Erythroblast (primary cell): Measurements from ENCODE around the gene CHST15.

Experiments used
- GATA1 ChIP-seq: IDR thresholded peaks from 2 replicates; pipeline ENCODE4 v1.6.1; 2011; ENCODE audit warnings: low read depth, mild to moderate bottlenecking, control low read depth, low read length, moderate library complexity
- POLR2A ChIP-seq: IDR thresholded peaks from 2 replicates; pipeline ENCODE4 v1.6.1; 2011; ENCODE audit warnings: mild to moderate bottlenecking, low read length

- TF ChIP-seq POLR2A (no peak), GATA1 (no peak)
These were observed 8.7 kb downstream of the CHST15 start for GRCh38 chr10:124084708-124085107.
